ENCODE data around the gene TBC1D7. TPM values are rescaled to one million over a fixed set of nuclear protein-coding genes. Genes with fewer than 3 reads are reported as not detected.

The TBC1D7 gene
- total RNA-seq, 1 donor from 2014 or later: 34.7 TPM

DNA sequence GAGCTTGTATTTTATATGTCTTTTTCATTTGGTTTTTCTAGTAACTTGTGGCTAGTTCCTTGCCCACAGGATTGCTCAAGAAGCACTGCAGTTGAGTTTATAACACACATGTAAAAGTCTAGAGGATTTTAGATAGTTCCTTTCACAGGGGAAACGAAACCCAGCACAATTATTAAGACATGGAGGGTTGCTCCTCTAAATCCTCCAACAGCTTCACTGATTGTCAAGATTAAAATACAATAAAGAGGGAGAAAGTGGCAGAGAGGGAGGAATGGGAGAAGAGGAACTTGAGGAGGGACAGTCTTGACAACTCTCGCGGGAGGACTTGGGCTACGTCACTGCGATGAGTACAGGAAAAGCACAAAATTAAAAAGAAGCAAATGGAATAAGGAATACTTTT, 9.7 kb upstream of the TBC1D7 start:
- H3K27ac Mint-ChIP-seq: no peak overlapping the region
- no peak for DNase-seq (ENCODE audit: low spot score, unreplicated experiment)
- no peaks in the 10 kb centered on the region for H3K36me3 Mint-ChIP-seq (ENCODE audit: insufficient read depth)
- peaks cover 9% of the 10 kb centered on the region for H3K9me3 Mint-ChIP-seq (ENCODE audit: low read depth)
- TF ChIP-seq, protein P1, sequence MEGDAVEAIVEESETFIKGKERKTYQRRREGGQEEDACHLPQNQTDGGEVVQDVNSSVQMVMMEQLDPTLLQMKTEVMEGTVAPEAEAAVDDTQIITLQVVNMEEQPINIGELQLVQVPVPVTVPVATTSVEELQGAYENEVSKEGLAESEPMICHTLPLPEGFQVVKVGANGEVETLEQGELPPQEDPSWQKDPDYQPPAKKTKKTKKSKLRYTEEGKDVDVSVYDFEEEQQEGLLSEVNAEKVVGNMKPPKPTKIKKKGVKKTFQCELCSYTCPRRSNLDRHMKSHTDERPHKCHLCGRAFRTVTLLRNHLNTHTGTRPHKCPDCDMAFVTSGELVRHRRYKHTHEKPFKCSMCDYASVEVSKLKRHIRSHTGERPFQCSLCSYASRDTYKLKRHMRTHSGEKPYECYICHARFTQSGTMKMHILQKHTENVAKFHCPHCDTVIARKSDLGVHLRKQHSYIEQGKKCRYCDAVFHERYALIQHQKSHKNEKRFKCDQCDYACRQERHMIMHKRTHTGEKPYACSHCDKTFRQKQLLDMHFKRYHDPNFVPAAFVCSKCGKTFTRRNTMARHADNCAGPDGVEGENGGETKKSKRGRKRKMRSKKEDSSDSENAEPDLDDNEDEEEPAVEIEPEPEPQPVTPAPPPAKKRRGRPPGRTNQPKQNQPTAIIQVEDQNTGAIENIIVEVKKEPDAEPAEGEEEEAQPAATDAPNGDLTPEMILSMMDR (IDR thresholded peaks at IDR 0.05; ENCODE audit: unreplicated experiment): no peak
- peaks cover 16% of the 10 kb centered on the region for H3K27me3 Mint-ChIP-seq
- no peaks in the 10 kb centered on the region for H3K4me1 Mint-ChIP-seq (ENCODE audit: low read depth)
- H3K4me3 Mint-ChIP-seq (ENCODE audit: low read depth): no peak overlapping the region

DNA sequence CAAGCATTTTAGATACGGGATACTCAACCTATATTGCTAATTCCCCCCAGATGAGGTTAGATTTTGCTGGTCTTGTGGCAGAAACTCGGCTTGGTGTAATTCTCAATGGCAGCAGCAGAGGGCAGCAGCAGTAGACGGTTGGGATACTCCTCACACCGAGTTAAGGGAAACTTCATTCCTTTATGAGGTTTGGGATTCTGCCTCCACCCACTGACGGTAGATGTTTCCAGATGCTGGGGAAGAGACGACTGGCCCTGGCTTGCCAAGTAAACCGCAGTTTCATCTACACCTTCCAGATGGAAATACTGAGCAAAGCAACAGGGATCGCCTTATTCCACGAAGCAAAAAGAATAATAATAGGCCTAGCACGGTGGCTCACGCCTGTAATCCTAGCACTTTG, 8.2 kb upstream of the TBC1D7 start:
- Mint-ChIP-seq H3K4me1 (ENCODE audit: low read depth) (no peaks in the 10 kb centered on the region), H3K4me3 (ENCODE audit: low read depth) (no peak overlapping the region), H3K27ac (no peak overlapping the region), H3K9me3 (ENCODE audit: low read depth) (no peaks in the 10 kb centered on the region), H3K27me3 (peaks cover 14% of the 10 kb centered on the region), H3K36me3 (ENCODE audit: insufficient read depth) (no peaks in the 10 kb centered on the region)
- DNase-seq (ENCODE audit: low spot score, unreplicated experiment): peak; percentile 72
- TF ChIP-seq, protein P1 (IDR thresholded peaks at IDR 0.05; ENCODE audit: unreplicated experiment): peak; percentile 87

GRCh38 chr6:13334953-13335352, 6.6 kb upstream of the TBC1D7 start:
- no peak for DNase-seq (ENCODE audit: low spot score, unreplicated experiment)
- peaks cover 14% of the 10 kb centered on the region for H3K27me3 Mint-ChIP-seq
- H3K36me3 Mint-ChIP-seq (ENCODE audit: insufficient read depth): no peaks in the 10 kb centered on the region
- no peaks in the 10 kb centered on the region for H3K4me1 Mint-ChIP-seq (ENCODE audit: low read depth)
- TF ChIP-seq, protein P1 (IDR thresholded peaks at IDR 0.05; ENCODE audit: unreplicated experiment): no peak
- peak overlapping the region; percentile 1 for H3K27ac Mint-ChIP-seq
- H3K9me3 Mint-ChIP-seq (ENCODE audit: low read depth): no peaks in the 10 kb centered on the region
- no peak overlapping the region for H3K4me3 Mint-ChIP-seq (ENCODE audit: low read depth)

GRCh38 chr6:13332349-13332706, 4.0 kb upstream of the TBC1D7 start:
- peaks cover 13% of the 10 kb centered on the region for H3K4me1 Mint-ChIP-seq (ENCODE audit: low read depth)
- H3K4me3 Mint-ChIP-seq (ENCODE audit: low read depth): no peak overlapping the region
- no peaks in the 10 kb centered on the region for H3K36me3 Mint-ChIP-seq (ENCODE audit: insufficient read depth)
- TF ChIP-seq, protein P1 (IDR thresholded peaks at IDR 0.05; ENCODE audit: unreplicated experiment): no peak
- DNase-seq (ENCODE audit: low spot score, unreplicated experiment): no peak
- H3K27me3 Mint-ChIP-seq: peaks cover 14% of the 10 kb centered on the region
- H3K9me3 Mint-ChIP-seq (ENCODE audit: low read depth): no peaks in the 10 kb centered on the region
- H3K27ac Mint-ChIP-seq: no peak overlapping the region

- Mint-ChIP-seq H3K27ac (no peak overlapping the region), H3K27me3 (peaks cover 14% of the 10 kb centered on the region), H3K36me3 (ENCODE audit: insufficient read depth) (no peaks in the 10 kb centered on the region), H3K9me3 (ENCODE audit: low read depth) (no peaks in the 10 kb centered on the region), H3K4me1 (ENCODE audit: low read depth) (peaks cover 17% of the 10 kb centered on the region), H3K4me3 (ENCODE audit: low read depth) (no peak overlapping the region)
- no peak for DNase-seq (ENCODE audit: low spot score, unreplicated experiment)
- TF ChIP-seq, protein P1 (IDR thresholded peaks at IDR 0.05; ENCODE audit: unreplicated experiment): peak; percentile 58
These were observed 3.4 kb upstream of the TBC1D7 start for GRCh38 chr6:13331516-13332348.

Measured in progenitor cell of endocrine pancreas (in vitro differentiated cells).